H1 (cell line): ENCODE measurements around the gene ACVR1. TPM values are rescaled to one million over a fixed set of nuclear protein-coding genes. Genes with fewer than 3 reads are reported as not detected.

Experiments used
- ASH2L ChIP-seq: fragments of 200-600, 300-600 bp; sonication (generic); IDR thresholded peaks from one replicate; pipeline ENCODE4 v1.7.1; 2017; ENCODE audit warnings: low read length
- BRCA1 ChIP-seq: IDR thresholded peaks from 2 replicates; pipeline ENCODE4 v1.6.1; 2012; ENCODE audit warnings: low read depth, low read length, improper control_type of control experiment
- CBX5 ChIP-seq: fragments of 300-800, 300-1000 bp; sonication (generic); IDR thresholded peaks from 2 replicates; pipeline ENCODE4 v1.7.1; 2016; ENCODE audit warnings: antibody characterized with exemption, low read length, low read depth
- CBX8 ChIP-seq: fragments of 300-800, 300-1000 bp; sonication (generic); IDR thresholded peaks from 2 replicates; pipeline ENCODE4 v1.7.1; 2016; ENCODE audit warnings: low read depth, low read length, borderline replicate concordance
- CEBPB ChIP-seq: IDR thresholded peaks from 2 replicates; pipeline ENCODE4 v1.6.1; 2012; ENCODE audit warnings: low read depth, low read length
- CTBP2 ChIP-seq: IDR thresholded peaks from 2 replicates; pipeline ENCODE4 v1.7.0; 2011; ENCODE audit warnings: borderline replicate concordance, mild to moderate bottlenecking, moderate library complexity, mixed read lengths, low read length; ENCODE audit not compliant: insufficient read depth, insufficient read length
- EZH2 ChIP-seq: fragments of 200-600 bp; sonication (generic); IDR thresholded peaks from 2 replicates; pipeline ENCODE4 v1.7.1; 2012; ENCODE audit warnings: low read depth, mild to moderate bottlenecking, moderate library complexity, low read length, inconsistent platforms; ENCODE audit not compliant: severe bottlenecking
- HDAC2 ChIP-seq, 2 experiments: fragments of 300-600 bp in 1 of 2; sonication (generic) in 1 of 2; IDR thresholded peaks; 2 replicates each; pipeline ENCODE4 v1.6.1; 2011 to 2012; ENCODE audit warnings: low read depth in 2 of 2, low read length in 2 of 2, mild to moderate bottlenecking in 2 of 2, moderate library complexity in 2 of 2, borderline replicate concordance in 1 of 2, inconsistent platforms in 1 of 2
- JUND ChIP-seq: IDR thresholded peaks from 2 replicates; pipeline ENCODE4 v1.6.1; 2011; ENCODE audit warnings: mild to moderate bottlenecking, improper control_type of control experiment, low read length
- KDM5A ChIP-seq: fragments of 200-600 bp; IDR thresholded peaks from 2 replicates; pipeline ENCODE4 v1.7.1; 2012; ENCODE audit warnings: mild to moderate bottlenecking, low read length, inconsistent platforms, mixed read lengths
- PHF8 ChIP-seq: fragments of 200-600 bp; sonication (generic); conservative IDR thresholded peaks from 2 replicates; pipeline ENCODE4 v1.7.1; 2012; ENCODE audit warnings: low read depth, mild to moderate bottlenecking, inconsistent platforms, low read length, moderate library complexity
- RBBP5 ChIP-seq: IDR thresholded peaks from 2 replicates; pipeline ENCODE4 v1.7.1; 2012; ENCODE audit warnings: low read depth, mild to moderate bottlenecking, inconsistent platforms, low read length, moderate library complexity, borderline replicate concordance
- SAP30 ChIP-seq: fragments of 300-600 bp; sonication (generic); IDR thresholded peaks from 2 replicates; pipeline ENCODE4 v1.7.1; 2012; ENCODE audit warnings: low read length, moderate library complexity, mild to moderate bottlenecking, inconsistent platforms; ENCODE audit not compliant: insufficient read depth, insufficient replicate concordance
- SIN3A ChIP-seq, 2 experiments: IDR thresholded peaks in 1 of 2; conservative IDR thresholded peaks in 1 of 2; 2 replicates each; pipeline ENCODE4 v1.6.1; 2011 to 2012; ENCODE audit warnings: low read length in 2 of 2, improper control_type of control experiment in 1 of 2, low read depth in 1 of 2, mild to moderate bottlenecking in 1 of 2
- SIRT6 ChIP-seq: IDR thresholded peaks from one replicate; pipeline ENCODE4 v1.7.1; 2012; ENCODE audit warnings: low read length, inconsistent platforms
- SP2 ChIP-seq: IDR thresholded peaks from 2 replicates; pipeline ENCODE4 v1.6.1; 2012; ENCODE audit warnings: mild to moderate bottlenecking, low read length, inconsistent platforms
- SUZ12 ChIP-seq: fragments of 200-600 bp; sonication (generic); IDR thresholded peaks from 2 replicates; pipeline ENCODE4 v1.6.1; 2012; ENCODE audit warnings: mild to moderate bottlenecking, inconsistent platforms, low read length, moderate library complexity, mixed read lengths
- TAF7 ChIP-seq: optimal IDR thresholded peaks from 2 replicates; pipeline ENCODE3; 2011; ENCODE audit warnings: low read depth, mild to moderate bottlenecking, inconsistent platforms, low read length, moderate library complexity, borderline replicate concordance
- polyA plus RNA-seq, 7 experiments: library from polyadenylated mRNA; depleted of rRNA in 3 of 7; stranded (reverse) in 5 of 7; unstranded in 2 of 7; fragments of >200 nt in 5 of 7; fragments of 200-250 nt in 2 of 7; gene quantifications; 1 replicate in 5 of 7; 2 replicates in 1 of 7; 4 replicates in 1 of 7; pipeline versions ENCODE4 v1.2.1 to v1.2.3, GENCODE V29; 2011 to 2013; ENCODE audit warnings: missing spikeins in 2 of 7, mixed read lengths in 2 of 7
- total RNA-seq: library from RNA; stranded (reverse); fragmentation: NEBNext Ultra II Directional; extraction: Animal tissue kit (Norgen Biotek cat#: 25700); gene quantifications from 2 replicates; pipeline ENCODE4 v1.2.1, GENCODE V29; 2021
- TF ChIP-seq, protein P1 (sequence below): IDR thresholded peaks from 2 replicates; pipeline ENCODE4 v1.6.1; 2011; ENCODE audit warnings: low read length, improper control_type of control experiment

The ACVR1 gene
- total and polyA plus RNA-seq, 2 of the 8 experiments (the other 6 are each of a cell fraction or from before 2014, with no cell fraction given), result 8.5 to 17.7 TPM

DNA sequence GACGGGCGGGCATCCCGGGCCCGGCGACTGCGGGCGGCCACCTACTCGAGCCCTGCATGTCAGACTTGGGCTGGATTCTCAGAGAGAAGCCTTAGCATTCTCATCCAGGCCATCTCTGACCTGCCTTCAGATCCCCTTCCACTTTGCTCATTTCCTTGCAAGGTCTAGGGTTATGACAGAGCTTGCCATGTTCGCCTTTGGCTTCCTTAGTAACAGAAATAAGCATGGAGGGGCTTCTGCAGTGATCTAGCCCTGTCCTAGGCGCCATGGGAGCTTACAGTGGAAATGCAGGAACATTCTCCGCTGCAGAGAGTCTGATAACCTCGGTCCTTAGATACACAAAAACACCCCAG, 632 bp upstream of the ACVR1 start (continued):
- TF ChIP-seq SAP30, result no peak
- no peak for TF ChIP-seq CTBP2
- no peak for TF ChIP-seq HDAC2 (IDR thresholded peaks at IDR 0.05; ENCODE audit: borderline replicate concordance in 1 of 2, low read depth in 2 of 2, low read length in 2 of 2)
- TF ChIP-seq PHF8, result no peak
- no peak for TF ChIP-seq BRCA1
- TF ChIP-seq ASH2L, result peak; percentile 48
- no peak; a peak in 1 of 4 replicates for TF ChIP-seq SIN3A (conservative IDR thresholded peaks at IDR 0.05 in 1 of 2, IDR thresholded peaks at IDR 0.05 in 1 of 2; ENCODE audit: low read depth in 1 of 2, low read length in 2 of 2)
- TF ChIP-seq, protein P1, sequence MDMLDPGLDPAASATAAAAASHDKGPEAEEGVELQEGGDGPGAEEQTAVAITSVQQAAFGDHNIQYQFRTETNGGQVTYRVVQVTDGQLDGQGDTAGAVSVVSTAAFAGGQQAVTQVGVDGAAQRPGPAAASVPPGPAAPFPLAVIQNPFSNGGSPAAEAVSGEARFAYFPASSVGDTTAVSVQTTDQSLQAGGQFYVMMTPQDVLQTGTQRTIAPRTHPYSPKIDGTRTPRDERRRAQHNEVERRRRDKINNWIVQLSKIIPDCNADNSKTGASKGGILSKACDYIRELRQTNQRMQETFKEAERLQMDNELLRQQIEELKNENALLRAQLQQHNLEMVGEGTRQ, result no peak
- TF ChIP-seq CBX8, result no peak
- TF ChIP-seq EZH2, result peak; percentile 24
- no peak for TF ChIP-seq JUND
- no peak for TF ChIP-seq SIRT6
- TF ChIP-seq SUZ12, result no peak
- no peak for TF ChIP-seq SP2
- TF ChIP-seq KDM5A, result no peak
- TF ChIP-seq RBBP5, result 0 out of 2 replicates have a peak, but pooled peaks have one; percentile 12
- TF ChIP-seq CEBPB, result no peak
- TF ChIP-seq CBX5, result no peak
- TF ChIP-seq TAF7, result no peak
